Measurements from ENCODE around the gene BCL6B.

BCL6B gene

GRCh38 chr17:7078711-7079110 lies 55.9 kb downstream of the BCL6B start:
- TF ChIP-seq CTCF (IDR thresholded peaks at IDR 0.05; ENCODE audit: insufficient read depth, low read length, poor library complexity, severe bottlenecking) = no peak
- H3K9me2 ChIP-seq (replicated peaks; ENCODE audit: insufficient read depth, low read length) = no peaks in the 10 kb centered on the region
- H3K9me3 ChIP-seq (ENCODE audit: insufficient read depth, low read length) = no peaks in the 10 kb centered on the region
- H3K4me3 ChIP-seq (ENCODE audit: insufficient read depth, low read length, poor library complexity, severe bottlenecking) = no peak overlapping the region
- H3K9ac ChIP-seq (ENCODE audit: low read length) = no peak overlapping the region
- no peak overlapping the region for H3K4me2 ChIP-seq (ENCODE audit: low read depth, low read length, poor library complexity, severe bottlenecking)
- no peaks in the 10 kb centered on the region for H3K36me3 ChIP-seq (ENCODE audit: low read length)
- no peaks in the 10 kb centered on the region for H4K20me1 ChIP-seq (ENCODE audit: low read depth, low read length)
- no peaks in the 10 kb centered on the region for H3K27me3 ChIP-seq (ENCODE audit: low read length)
- H3F3A ChIP-seq (ENCODE audit: insufficient read depth) = no peaks in the 10 kb centered on the region
- no peak overlapping the region for H3K27ac ChIP-seq (ENCODE audit: low read depth, low read length)
- H3K79me2 ChIP-seq (ENCODE audit: insufficient read depth, low read length) = no peaks in the 10 kb centered on the region
- no peak overlapping the region for H2AFZ ChIP-seq (ENCODE audit: low read depth, low read length, severe bottlenecking)
